Small intestine (tissue), 7 donors: ENCODE measurements around the gene PCSK5. TPM values are rescaled to one million over a fixed set of nuclear protein-coding genes. Genes with fewer than 3 reads are reported as not detected.

ENCODE experiments used
- DNase-seq, 2 donors: peaks; one replicate each; pipeline versions ENCODE4 v3.0.0 to v3.0.0-alpha.2; 2013
- FAIRE-seq: peaks from 2 replicates; lab custom pipeline; 2012; peaks lifted over from hg19 to GRCh38; lab: Jason Lieb, UNC
- H3K27ac ChIP-seq, 3 donors: one replicate each; pipeline ENCODE4 v1.5.1; 2013; ENCODE audit warnings: low read length in 2 of 3, mild to moderate bottlenecking in 2 of 3, control low read depth in 1 of 3, inconsistent platforms in 1 of 3, low read depth in 1 of 3, moderate library complexity in 1 of 3
- H3K27me3 ChIP-seq, 3 donors: one replicate each; pipeline ENCODE4 v1.6.1; 2013; ENCODE audit warnings: low read length in 3 of 3, inconsistent platforms in 1 of 3; ENCODE audit not compliant: control insufficient read depth in 3 of 3, insufficient read depth in 3 of 3
- H3K36me3 ChIP-seq, 3 donors: one replicate each; pipeline ENCODE4 v1.6.1; 2013; ENCODE audit warnings: low read length in 3 of 3, inconsistent platforms in 1 of 3, low read depth in 1 of 3, mild to moderate bottlenecking in 1 of 3, moderate library complexity in 1 of 3; ENCODE audit not compliant: control insufficient read depth in 3 of 3, insufficient read depth in 2 of 3
- H3K4me1 ChIP-seq, 3 donors: one replicate each; pipeline ENCODE4 v1.6.1; 2013; ENCODE audit warnings: low read length in 2 of 3, inconsistent platforms in 1 of 3, low read depth in 1 of 3, mild to moderate bottlenecking in 1 of 3, moderate library complexity in 1 of 3; ENCODE audit not compliant: control insufficient read depth in 3 of 3, insufficient read depth in 2 of 3
- H3K4me3 ChIP-seq, 3 donors: one replicate each; pipeline ENCODE4 v1.5.1; 2013; ENCODE audit warnings: low read length in 3 of 3, control low read depth in 1 of 3, inconsistent platforms in 1 of 3, low read depth in 1 of 3, mild to moderate bottlenecking in 1 of 3, moderate library complexity in 1 of 3
- H3K9me3 ChIP-seq, 2 donors: one replicate each; pipeline ENCODE4 v1.6.1; 2013; ENCODE audit warnings: low read depth in 1 of 2, low read length in 1 of 2; ENCODE audit not compliant: control insufficient read depth in 2 of 2, insufficient read depth in 1 of 2
- WGBS, 3 donors: extraction: QIAGEN DNeasy Blood & Tissue Kit; methylation state at CpG; one replicate each; pipeline ENCODE4 v1.1.7; 2013; 5-methylcytosine and 5-hydroxymethylcytosine counted together
- polyA plus RNA-seq, 4 donors: library from polyadenylated mRNA; stranded (reverse) in 3 of 4; unstranded in 1 of 4; fragments of 200-250 nt in 3 of 4; fragments of 120-200 nt in 1 of 4; gene quantifications; one replicate each; pipeline versions ENCODE4 v1.2.1 to v1.2.3, GENCODE V29; 2013
- donor health status: healthy with polysubstance abuse.
- donor health status: control.
- donor health status: control.
- donor health status: Bipolar disorder and iron deficiency.
- donor health status: healthy.

PCSK5 gene
- polyA plus RNA-seq, 4 donors = 10.3 to 92.3 (median 16.6) TPM

DNA sequence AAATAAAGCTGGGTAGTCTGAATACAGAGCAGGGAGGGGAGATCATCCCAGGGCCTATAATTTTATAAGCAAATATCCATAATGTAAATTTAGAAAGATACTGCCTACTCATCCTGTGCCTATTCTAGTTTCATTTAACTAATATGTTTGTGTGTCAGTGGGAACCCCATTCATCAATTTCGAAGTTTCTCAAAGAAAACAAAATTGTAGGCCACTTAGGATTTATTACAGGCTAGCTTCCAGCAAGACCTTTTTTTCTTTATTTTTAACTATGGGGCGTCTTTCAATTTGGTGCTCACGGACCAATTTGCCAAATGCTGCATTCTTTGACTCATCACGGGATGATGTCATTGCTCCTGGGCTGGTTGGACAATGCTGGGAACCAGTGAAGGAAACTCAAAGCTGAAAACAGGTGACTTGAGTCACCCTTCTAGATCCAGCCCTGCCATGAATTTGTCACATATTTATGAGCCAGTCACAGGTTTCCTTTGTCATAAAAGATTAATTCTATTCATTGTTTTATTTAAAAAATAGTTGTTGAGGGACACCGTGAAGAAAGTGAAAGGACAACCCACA is 13.4 kb downstream of the PCSK5 start:
- DNase-seq = no peak
- H3K27me3 ChIP-seq = no peaks in the 10 kb centered on the region
- no peaks in the 10 kb centered on the region for H3K9me3 ChIP-seq
- H3K4me3 ChIP-seq = no peak overlapping the region
- peaks cover 0 to 8% (median 0%) of the 10 kb centered on the region in 3 donors for H3K36me3 ChIP-seq
- no peak for FAIRE-seq
- H3K27ac ChIP-seq = peak overlapping the region in 1 of 3 donors; percentile 76
- H3K4me1 ChIP-seq = peaks cover 5 to 31% (median 7%) of the 10 kb centered on the region in 3 donors
- 61 to 65% (median 61%) methylated on average over 5 of the region's 5 CpGs for WGBS, 3 donors

- Histone ChIP-seq H3K4me1 (peaks cover 5 to 36% (median 7%) of the 10 kb centered on the region in 3 donors), H3K9me3 (no peaks in the 10 kb centered on the region), H3K4me3 (no peak overlapping the region), H3K27me3 (no peaks in the 10 kb centered on the region), H3K36me3 (peaks cover 0 to 8% (median 0%) of the 10 kb centered on the region in 3 donors), H3K27ac (peak overlapping the region in 1 of 3 donors; percentile 76)
- FAIRE-seq (no peak), DNase-seq (no peak)
These were observed 13.9 kb downstream of the PCSK5 start for GRCh38 chr9:75904364-75904763.

DNA sequence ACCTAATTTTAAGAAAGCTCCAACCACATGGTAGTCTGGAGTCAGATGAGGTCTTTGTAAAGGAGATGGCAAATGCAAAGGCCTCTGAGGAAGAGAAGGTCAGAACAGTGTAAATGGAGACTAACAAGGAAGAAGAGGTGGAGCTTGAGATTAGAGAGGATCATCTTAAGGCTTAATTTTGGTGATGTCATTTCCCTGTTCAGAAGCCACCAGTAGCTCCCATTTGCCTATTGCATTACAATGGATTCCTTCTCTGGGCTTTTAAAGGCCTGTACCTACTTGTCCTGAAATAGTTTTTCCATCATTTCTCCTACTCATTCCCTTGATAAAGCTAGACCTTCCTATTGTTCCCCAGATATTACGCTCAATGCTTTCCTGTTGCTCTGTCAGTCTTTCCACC is 16.1 kb downstream of the PCSK5 start:
- no peak for DNase-seq
- no peak for FAIRE-seq
- 89 to 94% (median 91%) methylated on average over 1 of the region's 1 CpG for WGBS, 3 donors
- H3K9me3 ChIP-seq = no peaks in the 10 kb centered on the region
- peak overlapping the region; percentile 56 to 76 (median 61) for H3K27ac ChIP-seq
- peaks cover 7 to 51% (median 11%) of the 10 kb centered on the region in 3 donors for H3K4me1 ChIP-seq
- no peak overlapping the region for H3K4me3 ChIP-seq
- H3K27me3 ChIP-seq = no peaks in the 10 kb centered on the region
- H3K36me3 ChIP-seq = peaks cover 0 to 2% (median 0%) of the 10 kb centered on the region in 3 donors

DNA sequence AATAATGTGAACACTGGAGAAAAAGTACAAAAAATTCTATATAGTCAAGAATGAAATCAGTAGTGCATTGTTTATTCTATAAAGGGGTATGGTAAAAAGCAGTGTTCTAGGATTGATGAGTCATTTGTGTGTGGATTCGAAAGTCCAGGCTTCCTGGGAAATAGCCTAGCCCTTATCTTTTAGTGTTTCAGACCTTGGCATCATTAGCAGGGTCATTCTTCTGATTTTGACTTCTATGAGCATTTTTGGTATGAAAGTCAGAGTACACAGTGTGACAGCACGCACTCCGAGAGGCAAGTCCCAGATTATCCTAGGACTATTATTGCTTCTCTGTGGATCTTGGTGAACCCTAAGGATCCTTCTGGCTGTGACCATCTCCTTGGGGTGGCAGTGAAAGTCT is 16.9 kb downstream of the PCSK5 start:
- DNase-seq (peak; percentile 87 to 96), FAIRE-seq (no peak)
- Histone ChIP-seq H3K9me3 (no peaks in the 10 kb centered on the region), H3K4me3 (peak overlapping the region in 1 of 3 donors; percentile 32), H3K27me3 (no peaks in the 10 kb centered on the region), H3K4me1 (peaks cover 7 to 57% (median 13%) of the 10 kb centered on the region in 3 donors), H3K36me3 (peaks cover 0 to 6% (median 2%) of the 10 kb centered on the region in 3 donors), H3K27ac (peak overlapping the region; percentile 5 to 76 (median 75))
- 16 to 55% (median 49%) methylated on average over 3 of the region's 3 CpGs for WGBS, 3 donors

- FAIRE-seq = no peak
- peaks cover 11 to 63% (median 11%) of the 10 kb centered on the region in 3 donors for H3K4me1 ChIP-seq
- 27 to 71% (median 47%) methylated on average over 1 of the region's 1 CpG for WGBS, 3 donors
- peaks cover 0 to 6% (median 2%) of the 10 kb centered on the region in 3 donors for H3K36me3 ChIP-seq
- DNase-seq = peak; percentile 67 to 91
- H3K27ac ChIP-seq = peak overlapping the region; percentile 47 to 76 (median 75)
- H3K27me3 ChIP-seq = no peaks in the 10 kb centered on the region
- H3K9me3 ChIP-seq = no peaks in the 10 kb centered on the region
- no peak overlapping the region for H3K4me3 ChIP-seq
These were observed 17.4 kb downstream of the PCSK5 start for GRCh38 chr9:75907923-75908322.

GRCh38 chr9:75909776-75910175 is 19.3 kb downstream of the PCSK5 start:
- no peaks in the 10 kb centered on the region for H3K9me3 ChIP-seq
- no peak for FAIRE-seq
- H3K36me3 ChIP-seq = peaks cover 0 to 6% (median 2%) of the 10 kb centered on the region in 3 donors
- H3K27ac ChIP-seq = peak overlapping the region in 1 of 3 donors; percentile 54
- peaks cover 6 to 76% (median 11%) of the 10 kb centered on the region in 3 donors for H3K4me1 ChIP-seq
- DNase-seq = no peak
- H3K27me3 ChIP-seq = no peaks in the 10 kb centered on the region
- no peak overlapping the region for H3K4me3 ChIP-seq
- whole genome bisulfite sequencing, 3 donors = 59 to 76% (median 60%) methylated on average over 5 of the region's 5 CpGs

DNA sequence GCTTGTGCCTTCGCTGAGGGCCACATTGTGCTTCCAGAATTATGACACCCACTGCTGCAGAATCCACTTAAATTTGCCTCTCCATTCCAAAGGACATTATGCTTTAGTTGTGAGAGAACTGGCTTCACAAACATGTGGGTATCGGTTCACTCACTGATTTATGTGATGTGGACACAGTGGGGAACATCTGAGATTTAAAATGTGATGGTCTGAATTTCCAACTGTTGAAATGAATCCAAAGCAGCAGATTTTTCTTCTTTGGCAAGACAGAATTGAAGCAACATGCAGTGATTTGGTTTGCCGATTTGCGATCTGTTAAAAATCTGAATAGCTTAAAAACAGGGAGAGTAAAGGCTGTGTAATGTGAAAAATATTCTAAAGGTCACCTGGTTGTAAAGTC is 20.3 kb downstream of the PCSK5 start:
- no peaks in the 10 kb centered on the region for H3K9me3 ChIP-seq
- DNase-seq = no peak
- H3K27ac ChIP-seq = peak overlapping the region in 1 of 3 donors; percentile 54
- peaks cover 6 to 80% (median 11%) of the 10 kb centered on the region in 3 donors for H3K4me1 ChIP-seq
- H3K36me3 ChIP-seq = peaks cover 0 to 6% (median 2%) of the 10 kb centered on the region in 3 donors
- no peak overlapping the region for H3K4me3 ChIP-seq
- 68 to 79% (median 71%) methylated on average over 4 of the region's 4 CpGs for WGBS, 3 donors
- no peaks in the 10 kb centered on the region for H3K27me3 ChIP-seq
- no peak for FAIRE-seq

DNA sequence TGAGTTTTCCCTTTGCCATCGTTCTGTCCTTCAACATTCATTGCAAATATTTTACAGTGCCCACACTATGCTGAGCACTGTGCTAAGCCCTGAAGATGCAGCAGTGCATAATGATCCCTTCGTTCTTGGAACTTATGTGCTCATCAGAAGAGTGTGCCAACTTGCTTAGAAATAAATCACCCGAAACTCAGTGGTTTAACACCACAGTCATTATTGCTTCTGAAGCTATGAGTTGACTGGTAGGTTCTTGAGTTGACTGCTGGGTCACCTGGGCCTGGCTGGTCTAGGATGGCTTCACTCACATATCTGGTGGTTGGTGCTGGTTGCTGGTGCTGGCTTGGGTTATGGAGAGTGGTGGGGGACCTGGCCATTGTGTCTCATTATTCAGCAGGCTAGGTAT is 20.9 kb downstream of the PCSK5 start:
- Histone ChIP-seq H3K4me3 (no peak overlapping the region), H3K27me3 (no peaks in the 10 kb centered on the region), H3K4me1 (peaks cover 6 to 77% (median 11%) of the 10 kb centered on the region in 3 donors), H3K36me3 (peaks cover 0 to 6% (median 2%) of the 10 kb centered on the region in 3 donors), H3K9me3 (no peaks in the 10 kb centered on the region), H3K27ac (peak overlapping the region in 2 of 3 donors; percentile 30 to 77)
- FAIRE-seq = no peak
- 80 to 82% (median 81%) methylated on average over 3 of the region's 3 CpGs for WGBS, 3 donors
- no peak for DNase-seq
